Ishikawa (cell line): Measurements from ENCODE around the gene NANOS1.

ENCODE experiments used
- EGR1 ChIP-seq: IDR thresholded peaks from 2 replicates; pipeline ENCODE4 v1.6.1; 2012
- EP300 ChIP-seq: IDR thresholded peaks from 2 replicates; pipeline ENCODE4 v1.6.1; 2012; ENCODE audit warnings: borderline replicate concordance
- MAX ChIP-seq: IDR thresholded peaks from 2 replicates; pipeline ENCODE4 v1.6.1; 2012
- NFIC ChIP-seq: IDR thresholded peaks from 2 replicates; pipeline ENCODE4 v1.6.1; 2012
- REST ChIP-seq: IDR thresholded peaks from 2 replicates; pipeline ENCODE4 v1.6.1; 2012; ENCODE audit warnings: low read depth, mild to moderate bottlenecking
- TAF1 ChIP-seq: IDR thresholded peaks from 2 replicates; pipeline ENCODE4 v1.6.1; 2012; ENCODE audit warnings: low read depth, mild to moderate bottlenecking
- TCF12 ChIP-seq: IDR thresholded peaks from 2 replicates; pipeline ENCODE4 v1.6.1; 2012; ENCODE audit warnings: low read depth
- ZBTB7A ChIP-seq: IDR thresholded peaks from 2 replicates; pipeline ENCODE4 v1.6.1; 2012; ENCODE audit warnings: low read depth

GRCh38 chr10:119049777-119050176, 20.3 kb downstream of the NANOS1 start:
- TF ChIP-seq REST, result no peak
- TF ChIP-seq MAX, result no peak
- TF ChIP-seq EP300, result no peak
- TF ChIP-seq ZBTB7A, result no peak
- no peak for TF ChIP-seq TAF1
- TF ChIP-seq EGR1, result no peak
- TF ChIP-seq NFIC, result no peak
- TF ChIP-seq TCF12, result no peak
